Nephron progenitor cell (in vitro differentiated cells): Measurements from ENCODE around the gene ETF1.

ENCODE experiments used
- DNase-seq: peaks from one replicate; pipeline ENCODE4 v3.0.0; 2021
- H3K27ac Mint-ChIP-seq: 2 replicates; pipeline ENCODE4 v1.8.0; 2021; ENCODE audit warnings: mild to moderate bottlenecking, moderate library complexity, mixed read lengths
- H3K27me3 Mint-ChIP-seq: 2 replicates; pipeline ENCODE4 v1.8.0; 2021; ENCODE audit warnings: mild to moderate bottlenecking, low read depth, mixed read lengths; ENCODE audit not compliant: poor library complexity
- H3K36me3 Mint-ChIP-seq: 2 replicates; pipeline ENCODE4 v1.8.0; 2021; ENCODE audit warnings: low read depth, mixed read lengths
- H3K4me1 Mint-ChIP-seq: 2 replicates; pipeline ENCODE4 v1.8.0; 2021; ENCODE audit warnings: mixed read lengths
- H3K4me3 Mint-ChIP-seq: 2 replicates; pipeline ENCODE4 v1.8.0; 2021; ENCODE audit warnings: mild to moderate bottlenecking, moderate library complexity, mixed read lengths
- H3K9me3 Mint-ChIP-seq: 2 replicates; pipeline ENCODE4 v1.8.0; 2021; ENCODE audit warnings: mild to moderate bottlenecking, moderate library complexity, mixed read lengths
- CTCF ChIP-seq: fragments of 200-600 bp; sonication (generic); IDR thresholded peaks from 2 replicates; pipeline ENCODE4 v1.5.0; 2021; ENCODE audit warnings: antibody characterized with exemption

Gene ETF1

DNA sequence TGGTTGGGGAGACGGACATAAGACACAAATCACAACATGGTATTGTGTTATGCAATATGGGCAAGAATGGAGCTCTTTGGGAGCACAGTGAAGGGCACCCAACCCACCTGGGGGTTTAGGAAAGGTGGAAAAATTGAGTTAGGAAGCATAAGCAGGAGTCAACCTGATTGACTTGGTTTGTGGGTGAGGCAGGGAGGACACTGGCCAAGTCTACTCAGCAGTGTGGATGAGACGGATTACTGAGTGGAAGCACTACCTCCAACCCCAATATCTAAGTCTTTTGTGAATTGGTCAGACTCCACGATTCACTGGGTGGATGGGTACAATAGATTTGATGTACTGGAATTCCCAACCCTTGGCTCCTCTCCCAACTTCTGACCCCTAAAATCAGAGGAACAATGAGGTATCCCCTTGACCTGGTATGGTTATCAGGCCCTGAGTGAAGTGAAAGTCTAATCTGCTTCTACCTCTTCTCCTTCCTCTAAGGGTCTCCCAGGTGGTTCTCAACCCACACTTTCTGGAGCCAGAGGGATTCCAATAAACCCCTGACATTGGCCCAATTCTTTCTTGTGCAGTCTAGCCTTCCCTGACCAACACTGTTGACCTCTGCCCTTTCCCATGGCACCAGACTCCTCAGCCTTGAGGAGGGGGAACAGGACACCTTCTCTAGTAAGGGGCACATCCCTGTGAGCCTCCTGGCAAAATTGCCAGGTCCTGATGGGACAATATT, 72.5 kb downstream of the ETF1 start:
- Mint-ChIP-seq H3K4me3 (no peak overlapping the region), H3K27me3 (peaks cover 43% of the 10 kb centered on the region), H3K4me1 (peaks cover 31% of the 10 kb centered on the region), H3K27ac (no peak overlapping the region), H3K36me3 (peaks cover 24% of the 10 kb centered on the region), H3K9me3 (no peaks in the 10 kb centered on the region)
- no peak for TF ChIP-seq CTCF
- DNase-seq: no peak

- TF ChIP-seq CTCF: no peak
- H3K36me3 Mint-ChIP-seq: peaks cover 24% of the 10 kb centered on the region
- H3K27me3 Mint-ChIP-seq: peaks cover 40% of the 10 kb centered on the region
- no peaks in the 10 kb centered on the region for H3K9me3 Mint-ChIP-seq
- H3K27ac Mint-ChIP-seq: no peak overlapping the region
- peaks cover 31% of the 10 kb centered on the region for H3K4me1 Mint-ChIP-seq
- H3K4me3 Mint-ChIP-seq: no peak overlapping the region
- no peak for DNase-seq
Measured at GRCh38 chr5:138469540-138470321, 73.3 kb downstream of the ETF1 start.

DNA sequence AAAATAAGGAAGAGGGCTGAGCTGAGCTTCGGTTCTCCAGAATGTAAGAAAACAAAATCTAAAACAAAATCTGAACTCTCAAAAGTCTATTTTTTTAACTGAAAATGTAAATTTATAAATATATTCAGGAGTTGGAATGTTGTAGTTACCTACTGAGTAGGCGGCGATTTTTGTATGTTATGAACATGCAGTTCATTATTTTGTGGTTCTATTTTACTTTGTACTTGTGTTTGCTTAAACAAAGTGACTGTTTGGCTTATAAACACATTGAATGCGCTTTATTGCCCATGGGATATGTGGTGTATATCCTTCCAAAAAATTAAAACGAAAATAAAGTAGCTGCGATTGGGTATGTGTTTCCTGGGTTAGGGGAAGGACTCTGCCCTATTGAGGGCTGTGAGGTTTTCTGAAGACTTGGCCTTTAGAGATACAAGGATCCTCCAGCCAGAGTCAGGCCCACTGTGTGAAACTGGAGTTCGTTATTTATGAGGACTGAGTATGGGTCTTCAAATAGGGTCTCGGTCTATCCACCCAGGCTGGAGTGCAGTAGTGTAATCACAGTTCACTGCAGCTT, 74.0 kb downstream of the ETF1 start:
- Mint-ChIP-seq H3K4me1 (peaks cover 31% of the 10 kb centered on the region), H3K27me3 (peaks cover 36% of the 10 kb centered on the region), H3K9me3 (no peaks in the 10 kb centered on the region), H3K36me3 (peaks cover 24% of the 10 kb centered on the region), H3K4me3 (peak overlapping the region; percentile 86), H3K27ac (no peak overlapping the region)
- TF ChIP-seq CTCF: no peak
- DNase-seq: no peak

DNA sequence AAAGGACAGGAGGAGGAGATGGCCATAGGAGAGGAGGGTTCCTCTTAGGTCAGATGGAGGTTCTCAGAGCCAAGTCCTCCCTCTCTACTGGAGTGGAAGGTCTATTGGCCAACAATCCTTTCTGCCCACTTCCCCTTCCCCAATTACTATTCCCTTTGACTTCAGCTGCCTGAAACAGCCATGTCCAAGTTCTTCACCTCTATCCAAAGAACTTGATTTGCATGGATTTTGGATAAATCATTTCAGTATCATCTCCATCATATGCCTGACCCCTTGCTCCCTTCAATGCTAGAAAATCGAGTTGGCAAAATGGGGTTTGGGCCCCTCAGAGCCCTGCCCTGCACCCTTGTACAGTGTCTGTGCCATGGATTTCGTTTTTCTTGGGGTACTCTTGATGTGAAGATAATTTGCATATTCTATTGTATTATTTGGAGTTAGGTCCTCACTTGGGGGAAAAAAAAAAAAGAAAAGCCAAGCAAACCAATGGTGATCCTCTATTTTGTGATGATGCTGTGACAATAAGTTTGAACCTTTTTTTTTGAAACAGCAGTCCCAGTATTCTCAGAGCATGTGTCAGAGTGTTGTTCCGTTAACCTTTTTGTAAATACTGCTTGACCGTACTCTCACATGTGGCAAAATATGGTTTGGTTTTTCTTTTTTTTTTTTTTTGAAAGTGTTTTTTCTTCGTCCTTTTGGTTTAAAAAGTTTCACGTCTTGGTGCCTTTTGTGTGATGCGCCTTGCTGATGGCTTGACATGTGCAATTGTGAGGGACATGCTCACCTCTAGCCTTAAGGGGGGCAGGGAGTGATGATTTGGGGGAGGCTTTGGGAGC, 74.7 kb downstream of the ETF1 start:
- Mint-ChIP-seq H3K27me3 (peaks cover 31% of the 10 kb centered on the region), H3K27ac (no peak overlapping the region)
- no peak for DNase-seq

More for the DNA sequence above, 74.7 kb downstream of the ETF1 start:
- peaks cover 24% of the 10 kb centered on the region for H3K36me3 Mint-ChIP-seq
- H3K4me1 Mint-ChIP-seq: peaks cover 36% of the 10 kb centered on the region
- peak overlapping the region; percentile 86 for H3K4me3 Mint-ChIP-seq
- H3K9me3 Mint-ChIP-seq: no peaks in the 10 kb centered on the region
- no peak for TF ChIP-seq CTCF
